ENCODE data around the gene MRPL10.

MRPL10 gene

GRCh38 chr17:47831003-47831933, at the start of gene MRPL10, which contains the start of gene LRRC46:
Gene MRPL10, minus strand, starts transcription at chr17:47831541. Its CDS starts 30 bp downstream, at chr17:47831511.
Gene LRRC46, plus strand, starts transcription at chr17:47831670. Its CDS starts 320 bp downstream, at chr17:47831990.
- peak; percentile 94 for DNase-seq

DNA sequence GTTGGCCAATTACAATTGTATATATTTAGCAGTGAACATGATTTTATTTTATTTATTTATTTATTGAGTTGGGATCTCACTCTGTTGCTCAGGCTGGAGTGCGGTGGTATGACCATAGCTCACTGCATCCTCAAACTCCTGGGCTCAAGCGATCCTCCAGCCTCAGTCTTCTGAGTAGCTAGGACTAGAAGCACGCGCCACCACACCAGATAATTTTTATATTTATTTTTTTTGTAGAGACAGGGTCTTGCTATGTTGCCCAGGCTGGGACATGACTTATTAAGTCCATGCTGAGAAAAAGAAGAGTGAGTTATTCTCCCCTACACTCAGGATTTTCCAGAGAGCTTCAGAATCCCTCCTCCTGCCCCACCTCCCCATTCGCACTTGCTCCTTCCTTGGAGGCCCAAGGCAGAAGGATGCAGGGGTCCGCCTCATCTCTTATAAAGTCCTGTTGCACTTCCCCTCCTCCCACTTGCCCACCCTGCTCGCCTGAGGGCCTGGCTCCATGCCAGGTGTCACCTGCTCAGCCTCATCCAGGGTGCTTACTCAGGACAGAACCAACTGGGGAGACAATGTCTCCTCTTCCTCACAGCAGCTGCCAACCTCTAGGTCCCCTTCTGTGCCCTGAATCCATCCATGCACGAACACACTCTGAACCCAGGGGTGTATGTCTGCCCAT, 48.6 kb upstream of the MRPL10 start:
- DNase-seq, result no peak

- no peak for DNase-seq
Observed at GRCh38 chr17:47879028-47879585, 47.8 kb upstream of the MRPL10 start.

DNA sequence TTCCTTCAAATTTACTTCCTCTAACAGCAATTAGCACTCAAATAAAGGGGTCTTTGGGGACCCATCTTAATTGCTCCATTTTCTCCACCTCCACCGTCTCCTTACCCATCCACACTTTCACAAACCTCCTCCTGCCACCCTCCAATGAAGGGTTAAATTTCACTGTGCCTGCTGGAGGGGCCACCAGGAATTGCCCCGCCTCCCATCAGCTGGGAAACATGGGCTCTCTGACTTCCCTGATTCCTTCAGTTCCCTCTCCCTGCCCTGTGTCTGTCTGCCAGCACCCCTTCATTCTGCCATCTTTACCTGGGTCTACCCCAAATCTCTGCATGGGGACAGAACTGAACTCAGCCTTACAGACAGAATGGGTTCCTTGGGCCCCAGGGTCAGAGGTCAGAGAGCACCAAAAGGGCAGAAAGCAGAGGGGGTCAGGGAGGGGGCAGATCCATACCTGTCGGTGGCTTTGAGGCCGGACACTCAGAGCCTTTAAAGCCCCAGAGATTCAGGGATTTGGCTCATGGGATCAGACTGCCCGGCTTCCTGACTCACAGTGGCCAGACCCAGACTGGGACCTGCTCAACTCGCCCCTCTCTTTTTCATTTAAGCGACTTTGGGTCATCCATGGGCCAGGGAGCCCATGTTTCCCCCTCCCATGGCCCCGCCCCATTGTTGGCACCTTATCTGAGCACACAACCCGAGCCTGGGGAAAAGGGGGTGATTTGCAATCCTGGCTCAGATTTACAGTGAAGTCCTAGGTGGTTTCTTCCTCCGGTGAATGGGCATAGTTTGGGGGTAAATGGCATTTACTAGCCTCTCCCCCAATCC, 47.1 kb upstream of the MRPL10 start:
- DNase-seq, result no peak

- DNase-seq, result no peak
Observed at GRCh38 chr17:47877368-47878034, 46.2 kb upstream of the MRPL10 start.

DNA sequence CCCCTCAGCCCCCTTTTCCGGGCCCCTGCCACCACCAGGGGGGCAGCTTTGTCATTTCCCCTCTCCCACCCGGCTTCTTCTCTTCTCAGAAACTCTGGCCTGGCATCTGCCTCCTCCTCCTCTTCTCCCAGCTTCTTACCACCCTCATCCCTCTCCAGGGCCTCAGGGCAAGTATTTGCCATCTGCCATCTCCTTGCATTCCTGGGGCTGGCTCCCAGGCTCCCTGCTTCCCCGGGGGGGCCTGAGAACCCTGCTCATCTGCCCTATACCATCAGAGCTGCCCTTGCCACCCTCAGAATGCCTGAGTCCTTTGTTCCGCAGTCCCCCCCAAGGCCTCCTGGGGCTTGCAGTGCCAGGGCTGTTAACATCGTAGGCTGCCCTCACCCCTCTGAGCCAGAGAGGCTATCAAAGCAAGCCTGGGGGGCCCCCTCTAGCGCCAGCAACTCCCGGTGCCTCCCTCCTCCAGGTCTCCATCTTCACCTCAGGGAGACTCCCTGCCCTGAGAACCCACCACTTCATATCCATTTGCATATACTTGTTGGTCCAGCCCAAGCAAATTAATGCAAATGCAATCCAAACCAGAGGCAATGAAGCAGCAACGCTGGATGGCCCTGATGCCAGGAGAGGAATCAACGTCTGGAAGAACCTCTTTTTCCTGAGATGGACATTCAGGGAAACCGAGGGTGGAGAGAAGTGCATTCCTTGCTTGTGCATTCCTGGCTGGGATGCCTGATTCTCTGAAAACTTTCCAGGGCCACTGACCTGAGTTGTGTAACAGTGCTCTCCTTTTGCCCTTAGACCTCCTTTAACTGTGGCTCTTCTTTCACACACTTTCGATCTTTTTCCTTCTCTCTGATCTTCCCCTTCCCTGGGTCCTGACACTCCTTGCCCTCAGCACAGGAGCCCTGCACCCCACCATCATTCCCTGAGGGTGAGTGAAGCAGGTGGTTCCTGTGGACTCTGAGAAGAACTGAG, 44.0 kb upstream of the MRPL10 start:
- no peak for DNase-seq

DNA sequence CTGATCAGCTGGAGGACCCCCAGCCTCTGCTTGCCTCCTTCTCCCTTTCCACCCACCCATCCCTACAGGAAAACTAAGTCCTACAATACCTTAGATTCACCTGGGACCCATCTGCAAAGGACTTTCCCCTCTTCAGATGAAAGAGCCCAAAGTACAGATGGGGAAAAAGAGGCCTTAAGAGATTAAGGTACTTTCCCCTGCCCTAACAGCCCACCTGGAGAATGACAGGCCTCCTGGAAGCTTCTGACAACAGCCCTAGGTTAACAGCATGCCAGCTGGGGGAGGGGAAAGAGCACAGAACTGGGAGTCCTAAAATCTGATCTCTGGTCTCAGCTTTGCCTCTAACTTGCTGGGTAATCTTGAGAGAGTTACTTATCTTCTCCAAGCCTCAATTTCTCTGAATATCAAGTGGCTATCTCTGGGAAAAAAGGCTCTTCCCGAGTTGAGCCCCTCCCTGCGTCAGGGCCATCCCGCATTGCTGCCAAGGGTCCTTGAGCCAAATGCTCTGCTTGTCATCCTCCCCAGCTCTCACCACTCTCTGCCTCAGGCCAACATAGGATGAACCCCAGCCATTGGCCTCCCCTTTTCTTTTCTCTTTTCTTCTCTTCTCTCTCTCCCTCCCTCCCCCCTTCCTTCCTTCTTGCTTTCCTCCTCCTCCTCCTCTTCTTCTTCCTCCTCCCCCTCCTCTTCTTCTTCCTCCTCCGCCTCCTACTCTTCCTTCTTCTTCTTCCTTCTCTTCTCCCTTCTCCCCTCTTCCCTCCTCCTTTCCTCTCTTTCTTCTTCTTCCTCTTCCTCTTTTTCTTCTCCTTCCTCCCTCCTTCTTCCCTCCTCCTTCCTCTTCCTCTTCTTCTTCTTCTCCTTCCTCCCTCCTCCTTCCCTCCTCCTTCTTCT, 42.1 kb upstream of the MRPL10 start:
- DNase-seq, result no peak

DNA sequence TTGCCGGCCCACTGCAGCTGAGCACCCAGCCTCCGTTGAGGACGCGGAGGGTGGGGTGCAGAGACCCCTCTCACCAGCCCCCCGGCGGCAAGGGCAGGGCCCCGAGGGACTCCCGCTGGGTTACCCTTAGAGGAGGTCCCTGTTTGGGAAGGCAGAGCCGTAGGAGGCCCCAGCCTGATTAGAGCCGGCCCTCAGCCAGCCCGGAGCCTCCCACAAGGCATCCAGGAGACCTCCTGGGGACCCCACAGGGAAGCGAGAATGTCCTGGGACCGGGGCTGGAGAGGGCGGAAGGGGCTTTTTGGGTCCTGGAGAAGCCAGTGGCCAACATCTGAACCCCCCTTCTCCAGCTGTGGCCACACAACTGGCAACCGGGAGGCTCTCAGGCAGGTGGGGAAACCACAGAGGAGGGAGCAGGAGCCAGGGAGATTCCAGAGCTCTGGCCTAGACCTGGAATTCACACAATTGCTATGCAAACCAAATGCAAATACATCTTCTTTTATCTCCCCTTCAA, 41.4 kb upstream of the MRPL10 start:
- DNase-seq, result no peak

DNA sequence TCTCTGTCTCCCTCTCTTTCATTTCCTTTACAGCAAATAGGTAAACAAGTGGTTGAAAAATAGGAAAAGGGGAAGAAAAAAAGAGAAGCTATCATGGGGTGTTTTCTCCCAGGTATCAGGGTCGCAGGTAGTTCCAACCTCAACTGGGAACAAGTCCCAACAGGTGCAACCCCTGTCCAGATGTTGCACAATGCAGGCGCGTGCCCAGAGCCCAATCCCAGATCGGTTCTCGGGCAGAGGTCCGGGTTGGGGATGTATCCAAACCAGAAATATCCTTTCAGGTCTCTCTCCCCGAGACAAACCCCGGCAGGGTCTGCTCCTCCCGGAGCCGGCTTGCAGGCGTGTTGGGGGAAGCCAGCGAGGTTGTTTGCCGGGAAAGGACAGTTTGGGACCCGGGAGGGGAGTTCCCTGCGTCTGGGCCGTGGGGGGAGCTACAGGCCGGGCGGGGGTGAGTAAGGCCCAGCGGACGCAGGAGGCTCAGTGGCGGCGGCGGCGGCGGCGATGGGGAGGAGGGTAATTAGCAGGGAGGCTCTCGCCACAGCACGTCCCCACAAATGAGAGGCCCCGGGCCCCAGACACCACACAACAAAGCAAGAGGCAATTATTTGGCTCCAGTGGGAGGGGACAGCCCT, 40.8 kb upstream of the MRPL10 start:
- DNase-seq, result no peak

DNA sequence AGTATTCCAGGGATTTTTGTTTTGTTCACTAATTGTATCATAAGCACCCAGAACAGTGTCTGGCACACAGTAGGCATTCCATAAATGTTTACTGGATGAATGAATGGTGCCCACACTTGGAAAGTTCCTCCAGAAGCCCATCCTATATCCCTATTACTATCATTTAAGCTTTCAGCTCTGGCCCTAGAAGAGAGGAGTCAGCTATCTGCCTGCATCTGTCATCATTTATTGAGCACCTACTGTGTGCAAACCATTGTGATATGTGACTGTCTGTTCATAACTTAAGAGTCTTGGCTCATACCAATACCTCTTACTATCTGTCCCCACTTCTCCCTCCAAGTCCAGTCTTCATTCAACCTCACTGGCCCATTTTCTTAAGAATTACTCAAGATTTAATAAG, 39.7 kb upstream of the MRPL10 start:
- DNase-seq, result no peak

DNA sequence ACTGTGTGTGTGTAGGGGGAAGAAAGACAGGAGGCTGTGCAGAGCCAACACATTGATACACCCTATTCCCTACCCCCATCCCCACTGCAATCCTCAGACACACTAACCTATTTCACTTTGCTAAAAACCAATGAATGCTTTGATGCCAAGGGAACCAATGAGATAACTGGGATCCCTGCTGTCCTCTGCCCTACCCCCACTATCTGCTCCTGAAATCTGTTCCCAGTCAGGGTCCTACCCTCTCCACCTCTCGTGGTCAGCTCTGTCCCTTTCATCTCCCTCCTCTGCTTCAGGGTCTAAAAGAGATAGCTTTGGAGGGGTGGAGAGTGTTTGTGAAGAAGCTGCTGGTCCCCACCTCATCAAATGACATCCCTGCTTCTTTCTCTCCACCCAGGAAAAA, 38.7 kb upstream of the MRPL10 start:
- no peak for DNase-seq

- no peak for DNase-seq
Observed at GRCh38 chr17:47869114-47869513, 37.8 kb upstream of the MRPL10 start.

GRCh38 chr17:47867813-47868533, 36.6 kb upstream of the MRPL10 start:
- DNase-seq, result no peak

DNA sequence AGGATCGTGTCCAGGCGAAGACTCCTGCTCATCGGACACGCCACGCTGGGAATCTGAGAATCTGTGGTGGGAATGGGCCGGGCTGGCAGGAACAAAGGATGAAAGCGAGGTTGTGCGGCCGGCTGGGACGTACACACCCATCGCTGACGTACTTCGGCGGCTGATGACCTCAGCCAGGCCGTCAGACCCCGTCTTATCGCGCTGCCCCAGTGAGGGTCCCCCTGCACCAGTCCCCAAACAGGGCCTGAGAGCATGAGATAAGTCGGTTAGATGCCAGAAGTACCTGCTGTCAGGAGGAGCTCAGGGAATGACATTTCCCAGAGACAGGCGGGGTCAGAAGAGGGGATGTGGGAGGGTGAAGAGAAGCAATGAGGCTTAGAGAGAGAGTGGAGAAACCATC, 35.6 kb upstream of the MRPL10 start:
- DNase-seq, result no peak

- DNase-seq, result peak; percentile 51
Observed at GRCh38 chr17:47864791-47865216, 33.5 kb upstream of the MRPL10 start.

DNA sequence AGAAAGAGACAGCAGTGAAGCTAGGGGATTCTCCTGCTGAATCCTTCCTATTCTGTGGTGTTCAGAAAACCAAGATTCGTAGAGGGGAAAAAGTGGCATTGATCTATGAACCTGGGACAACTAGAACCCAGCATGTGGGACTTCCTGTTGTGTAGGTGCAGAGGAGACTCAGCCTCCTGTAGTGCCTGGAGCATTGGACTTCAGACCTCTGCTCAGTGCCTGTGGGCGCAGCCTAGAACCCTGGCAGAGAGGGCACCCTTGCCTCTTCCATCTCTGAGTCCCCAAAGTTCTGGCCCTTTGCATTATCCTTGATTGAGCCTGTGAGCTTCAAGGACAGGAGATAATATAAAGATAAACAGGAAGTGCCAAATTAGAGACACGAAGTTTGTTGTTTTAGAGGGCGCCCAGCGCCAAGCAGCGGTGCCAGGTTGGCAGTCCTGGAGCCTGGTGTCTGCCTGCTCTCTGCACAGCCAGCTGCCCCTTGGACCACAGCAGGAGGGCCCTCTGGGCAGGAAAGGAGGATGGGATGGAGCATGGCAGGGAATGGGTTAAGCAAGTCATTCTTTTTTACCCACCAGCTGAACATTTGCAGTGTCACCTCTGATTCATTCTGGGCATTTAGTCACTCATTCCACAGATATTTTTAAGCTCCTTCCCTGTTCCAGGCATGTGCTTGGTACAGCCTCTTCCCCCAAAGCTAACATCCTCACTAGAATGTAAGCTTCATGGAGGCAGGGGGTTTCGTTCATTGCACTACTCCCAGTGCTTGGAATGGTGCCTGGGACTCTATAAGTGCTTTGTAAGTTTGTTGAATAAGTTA, 31.5 kb upstream of the MRPL10 start:
- DNase-seq, result no peak

DNA sequence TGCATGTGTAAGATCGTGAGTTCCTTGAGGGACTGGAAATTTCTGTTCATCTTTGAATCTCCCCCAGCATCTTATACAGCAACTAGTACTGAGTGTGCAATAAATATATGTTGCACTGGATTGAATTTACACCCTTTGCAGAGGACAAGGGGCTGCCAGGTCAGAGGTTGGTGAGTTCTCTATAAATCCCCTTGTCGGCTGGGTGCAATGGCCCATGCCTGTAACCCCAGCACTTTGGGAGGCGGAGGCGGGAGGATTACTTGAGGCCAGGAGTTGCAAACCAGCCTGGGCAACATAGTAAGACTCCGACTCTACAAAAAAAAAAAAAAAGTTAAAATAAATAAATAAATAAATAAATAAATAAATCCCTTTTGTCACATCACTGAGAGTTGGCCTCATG, 29.0 kb upstream of the MRPL10 start:
- DNase-seq, result no peak

Data from NCI-H1694 treated with DMSO at 0.1 percent for 48 hours (cell line).